Mesenchymal stem cell (in vitro differentiated cells and primary cell): Measurements from ENCODE around the gene TRIOBP.
A peak's percentile ranks its signal among the peaks of the same experiment; 100 is the strongest.

Experiments used
- DNase-seq: peaks from one replicate; pipeline ENCODE4 v3.0.0-alpha.2; 2013
- H2AFZ ChIP-seq: one replicate; pipeline ENCODE4 v1.6.1; 2013; ENCODE audit warnings: low read depth, mild to moderate bottlenecking, control low read depth, inconsistent platforms, low read length, moderate library complexity
- H2AK5ac ChIP-seq: 2 replicates; pipeline ENCODE4 v1.6.1; 2013; ENCODE audit warnings: low read length, moderate library complexity, mild to moderate bottlenecking, inconsistent platforms; ENCODE audit not compliant: severe bottlenecking
- H2BK120ac ChIP-seq: one replicate; pipeline ENCODE4 v1.6.1; 2013; ENCODE audit warnings: low read depth, mild to moderate bottlenecking, inconsistent platforms, low read length, moderate library complexity
- H2BK12ac ChIP-seq, 2 experiments: one replicate each; pipeline ENCODE4 v1.6.1; 2013; ENCODE audit warnings: inconsistent platforms in 2 of 2, low read length in 2 of 2, mild to moderate bottlenecking in 2 of 2, moderate library complexity in 2 of 2, control low read depth in 1 of 2
- H2BK15ac ChIP-seq: one replicate; pipeline ENCODE4 v1.6.1; 2013; ENCODE audit warnings: mild to moderate bottlenecking, low read depth, inconsistent platforms; ENCODE audit not compliant: poor library complexity, severe bottlenecking
- H2BK5ac ChIP-seq: 2 replicates; pipeline ENCODE4 v1.6.1; 2013; ENCODE audit warnings: low read depth, mild to moderate bottlenecking, low read length, control low read depth, inconsistent platforms; ENCODE audit not compliant: poor library complexity, severe bottlenecking
- H3K14ac ChIP-seq, 2 experiments: one replicate each; pipeline ENCODE4 v1.6.1; 2013; ENCODE audit warnings: inconsistent platforms in 2 of 2, low read length in 2 of 2, control low read depth in 1 of 2, mild to moderate bottlenecking in 1 of 2, moderate library complexity in 1 of 2
- H3K18ac ChIP-seq, 2 experiments: one replicate each; pipeline ENCODE4 v1.6.1; 2013; ENCODE audit warnings: inconsistent platforms in 2 of 2, low read length in 2 of 2, control low read depth in 1 of 2, low read depth in 1 of 2, mild to moderate bottlenecking in 1 of 2
- H3K23ac ChIP-seq, 2 experiments: one replicate each; pipeline ENCODE4 v1.6.1; 2013; ENCODE audit warnings: inconsistent platforms in 2 of 2, low read length in 2 of 2, mild to moderate bottlenecking in 2 of 2, moderate library complexity in 2 of 2, control low read depth in 1 of 2
- H3K27ac ChIP-seq: 2 replicates; pipeline ENCODE4 v1.5.1; 2013; ENCODE audit warnings: mild to moderate bottlenecking, moderate library complexity, low read length, control low read depth, inconsistent platforms; ENCODE audit not compliant: poor library complexity, severe bottlenecking
- H3K27me3 ChIP-seq, 2 experiments: 2 replicates each; pipeline versions ENCODE4 v1.6.1 to v1.7.0; 2013; ENCODE audit warnings: low read length in 2 of 2, mild to moderate bottlenecking in 2 of 2, moderate library complexity in 2 of 2, control low read depth in 1 of 2, inconsistent platforms in 1 of 2; ENCODE audit not compliant: control insufficient read depth in 1 of 2, insufficient read depth in 1 of 2
- H3K36me3 ChIP-seq, 2 experiments: 2 replicates each; pipeline versions ENCODE4 v1.6.1 to v1.7.0; 2013; ENCODE audit warnings: low read length in 2 of 2, control low read depth in 1 of 2, inconsistent platforms in 1 of 2, low read depth in 1 of 2, mild to moderate bottlenecking in 1 of 2; ENCODE audit not compliant: insufficient read depth in 2 of 2, control insufficient read depth in 1 of 2
- H3K4ac ChIP-seq, 2 experiments: one replicate each; pipeline ENCODE4 v1.6.1; 2013; ENCODE audit warnings: inconsistent platforms in 2 of 2, low read length in 2 of 2, mild to moderate bottlenecking in 2 of 2, moderate library complexity in 2 of 2, control low read depth in 1 of 2, low read depth in 1 of 2
- H3K4me1 ChIP-seq: 2 replicates; pipeline ENCODE4 v1.6.1; 2013; ENCODE audit warnings: low read depth, low read length, control low read depth; ENCODE audit not compliant: control insufficient read depth, insufficient read depth
- H3K4me2 ChIP-seq: 2 replicates; pipeline ENCODE4 v1.6.1; 2013; ENCODE audit warnings: low read length, mild to moderate bottlenecking, inconsistent platforms; ENCODE audit not compliant: poor library complexity, severe bottlenecking
- H3K4me3 ChIP-seq, 2 experiments: 2 replicates each; pipeline versions ENCODE4 v1.5.1 to v1.7.0; 2013; ENCODE audit warnings: low read length in 2 of 2, mild to moderate bottlenecking in 2 of 2, control low read depth in 1 of 2, low read depth in 1 of 2; ENCODE audit not compliant: insufficient read depth in 1 of 2
- H3K79me1 ChIP-seq: replicated peaks from 2 replicates; pipeline ENCODE4 v1.6.1; 2013; ENCODE audit warnings: mild to moderate bottlenecking, control low read depth, low read length, inconsistent platforms; ENCODE audit not compliant: poor library complexity, severe bottlenecking
- H3K9ac ChIP-seq: 2 replicates; pipeline ENCODE4 v1.7.0; 2013; ENCODE audit warnings: mild to moderate bottlenecking, low read length, moderate library complexity
- H3K9me3 ChIP-seq: 2 replicates; pipeline ENCODE4 v1.7.0; 2013; ENCODE audit warnings: mild to moderate bottlenecking, low read length; ENCODE audit not compliant: control insufficient read depth
- H4K8ac ChIP-seq: one replicate; pipeline ENCODE4 v1.6.1; 2013; ENCODE audit warnings: inconsistent platforms, mild to moderate bottlenecking, low read length, moderate library complexity
- H4K91ac ChIP-seq: one replicate; pipeline ENCODE4 v1.6.1; 2013; ENCODE audit warnings: mild to moderate bottlenecking, low read length, inconsistent platforms
- WGBS: methylation state at CpG from one replicate; pipeline ENCODE4 v1.1.7; 2013; ENCODE audit warnings: mixed read lengths; 5-methylcytosine and 5-hydroxymethylcytosine counted together

Gene TRIOBP

GRCh38 chr22:37747080-37747714, 50.3 kb downstream of the TRIOBP start:
- Histone ChIP-seq H3K36me3 (peaks cover 18 to 19% of the 10 kb centered on the region in 2 experiments), H3K79me1 (peaks cover 12% of the 10 kb centered on the region), H3K27ac (peak overlapping the region; percentile 3), H3K27me3 (no peaks in the 10 kb centered on the region), H3K23ac (peak overlapping the region in 1 of 2 experiments; percentile 77), H3K4ac (peak overlapping the region; percentile 90 to 94), H3K14ac (peak overlapping the region in 1 of 2 experiments; percentile 50), H3K4me2 (peak overlapping the region; percentile 73), H2AK5ac (no peak overlapping the region), H2BK120ac (peak overlapping the region; percentile 96), H3K9me3 (no peaks in the 10 kb centered on the region), H2BK12ac (peak overlapping the region; percentile 69 to 80), H3K4me1 (peaks cover 71% of the 10 kb centered on the region), H3K18ac (peak overlapping the region; percentile 93 to 95), H2BK15ac (peak overlapping the region; percentile 31), H2BK5ac (no peak overlapping the region), H3K9ac (peak overlapping the region; percentile 97), H4K8ac (peak overlapping the region; percentile 7), H2AFZ (no peak overlapping the region), H3K4me3 (peak overlapping the region; percentile 87 to 99), H4K91ac (peak overlapping the region; percentile 97)
- WGBS = 5% methylated on average over 9 of the region's 16 CpGs
- DNase-seq = peak; percentile 76

GRCh38 chr22:37747715-37748100, 50.9 kb downstream of the TRIOBP start:
- Histone ChIP-seq H2BK5ac (no peak overlapping the region), H2BK15ac (peak overlapping the region; percentile 34), H3K4me1 (peaks cover 72% of the 10 kb centered on the region), H3K4me3 (peak overlapping the region; percentile 87 to 99), H2AK5ac (peak overlapping the region; percentile 55), H3K14ac (peak overlapping the region in 1 of 2 experiments; percentile 82), H3K79me1 (peaks cover 12% of the 10 kb centered on the region), H4K8ac (peak overlapping the region; percentile 5), H2BK12ac (peak overlapping the region; percentile 76 to 80), H2BK120ac (no peak overlapping the region), H3K18ac (peak overlapping the region in 1 of 2 experiments; percentile 93), H2AFZ (no peak overlapping the region), H3K23ac (no peak overlapping the region), H3K4me2 (peak overlapping the region; percentile 73), H4K91ac (peak overlapping the region; percentile 47), H3K4ac (peak overlapping the region in 1 of 2 experiments; percentile 57), H3K27ac (no peak overlapping the region), H3K27me3 (no peaks in the 10 kb centered on the region), H3K9me3 (no peaks in the 10 kb centered on the region), H3K9ac (peak overlapping the region; percentile 97), H3K36me3 (peaks cover 18 to 21% of the 10 kb centered on the region in 2 experiments)
- DNase-seq = no peak
- WGBS = 45% methylated on average over 8 of the region's 8 CpGs

DNA sequence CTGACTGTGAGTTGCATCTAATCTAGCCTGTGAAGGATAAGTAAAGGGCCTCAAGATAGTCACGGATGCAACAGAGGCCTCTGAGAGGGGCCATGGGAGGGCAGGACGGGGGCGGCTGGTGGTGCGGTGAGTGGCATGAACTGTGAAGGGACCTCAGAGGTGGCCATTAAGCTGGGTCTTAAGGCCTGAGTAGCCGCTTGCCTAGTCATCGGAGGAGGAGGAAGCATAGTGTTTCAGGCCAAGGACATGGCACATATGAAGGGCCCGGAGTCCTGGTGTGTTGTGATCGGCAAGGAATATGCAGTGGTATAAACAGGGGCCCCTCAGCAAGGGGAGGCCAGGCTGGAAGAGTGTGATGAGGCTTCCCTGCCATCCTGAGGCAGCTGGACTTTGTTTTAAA, 51.8 kb downstream of the TRIOBP start:
- Histone ChIP-seq H4K91ac (no peak overlapping the region), H2BK5ac (no peak overlapping the region), H2AFZ (no peak overlapping the region), H3K4me2 (no peak overlapping the region), H2BK120ac (no peak overlapping the region), H3K36me3 (peaks cover 19 to 25% of the 10 kb centered on the region in 2 experiments), H3K4me3 (peak overlapping the region in 1 of 2 experiments; percentile 99), H3K4me1 (peaks cover 70% of the 10 kb centered on the region), H3K14ac (no peak overlapping the region), H3K9ac (peak overlapping the region; percentile 97), H3K27ac (no peak overlapping the region), H3K4ac (no peak overlapping the region), H3K27me3 (no peaks in the 10 kb centered on the region), H3K23ac (no peak overlapping the region), H2AK5ac (no peak overlapping the region), H3K79me1 (peaks cover 12% of the 10 kb centered on the region), H2BK15ac (no peak overlapping the region), H3K9me3 (no peaks in the 10 kb centered on the region), H3K18ac (peak overlapping the region in 1 of 2 experiments; percentile 23), H2BK12ac (no peak overlapping the region), H4K8ac (no peak overlapping the region)
- 69% methylated on average over 8 of the region's 8 CpGs for WGBS
- DNase-seq = no peak

GRCh38 chr22:37749226-37749625, 52.4 kb downstream of the TRIOBP start:
- H3K79me1 ChIP-seq = peaks cover 12% of the 10 kb centered on the region
- no peak overlapping the region for H2BK120ac ChIP-seq
- no peak overlapping the region for H3K14ac ChIP-seq
- H3K4ac ChIP-seq = no peak overlapping the region
- H3K4me3 ChIP-seq = peak overlapping the region in 1 of 2 experiments; percentile 99
- H4K8ac ChIP-seq = peak overlapping the region; percentile 19
- H3K18ac ChIP-seq = peak overlapping the region; percentile 3 to 28
- H2BK15ac ChIP-seq = no peak overlapping the region
- H3K27ac ChIP-seq = no peak overlapping the region
- no peak overlapping the region for H2BK5ac ChIP-seq
- H2AK5ac ChIP-seq = no peak overlapping the region
- no peak overlapping the region for H3K23ac ChIP-seq
- WGBS = 92% methylated on average over 12 of the region's 12 CpGs
- no peak overlapping the region for H3K4me2 ChIP-seq
- H4K91ac ChIP-seq = peak overlapping the region; percentile 4
- H3K27me3 ChIP-seq = no peaks in the 10 kb centered on the region
- H2BK12ac ChIP-seq = peak overlapping the region in 1 of 2 experiments; percentile 0
- H2AFZ ChIP-seq = no peak overlapping the region
- H3K4me1 ChIP-seq = peaks cover 69% of the 10 kb centered on the region
- no peaks in the 10 kb centered on the region for H3K9me3 ChIP-seq
- peaks cover 23 to 27% of the 10 kb centered on the region in 2 experiments for H3K36me3 ChIP-seq
- H3K9ac ChIP-seq = peak overlapping the region; percentile 97
- no peak for DNase-seq
